ENCODE data around the gene PFKFB3. TPM values are rescaled to one million over a fixed set of nuclear protein-coding genes. Genes with fewer than 3 reads are reported as not detected.

PFKFB3 gene
- total RNA-seq, 1 donor from 2014 or later, result 64.5 TPM

DNA sequence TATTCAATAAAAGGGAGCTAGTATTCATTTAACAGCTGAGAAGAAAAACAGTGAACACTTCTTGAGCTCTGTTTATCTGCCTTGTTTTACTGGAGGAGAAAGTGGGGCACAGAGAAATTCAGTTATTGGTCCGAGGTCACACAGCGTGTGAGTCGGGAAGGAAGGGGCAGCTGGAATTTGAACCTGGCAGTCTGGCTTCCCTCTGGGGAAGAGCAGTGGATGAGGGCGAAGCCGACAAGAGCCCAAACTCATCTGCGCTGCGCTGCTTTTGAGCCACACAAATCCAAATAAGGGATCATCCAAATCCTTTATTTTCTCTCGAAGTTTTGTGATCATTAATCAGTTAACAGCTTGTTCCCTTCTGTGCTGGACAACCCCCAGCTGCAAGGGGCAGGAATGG, 23.7 kb upstream of the PFKFB3 start:
- Mint-ChIP-seq H3K9me3 (ENCODE audit: low read depth) (no peaks in the 10 kb centered on the region), H3K27ac (no peak overlapping the region), H3K27me3 (no peaks in the 10 kb centered on the region), H3K4me3 (ENCODE audit: low read depth) (no peak overlapping the region), H3K4me1 (ENCODE audit: low read depth) (no peaks in the 10 kb centered on the region), H3K36me3 (ENCODE audit: insufficient read depth) (no peaks in the 10 kb centered on the region)
- no peak for DNase-seq (ENCODE audit: low spot score, unreplicated experiment)
- TF ChIP-seq, protein P1, sequence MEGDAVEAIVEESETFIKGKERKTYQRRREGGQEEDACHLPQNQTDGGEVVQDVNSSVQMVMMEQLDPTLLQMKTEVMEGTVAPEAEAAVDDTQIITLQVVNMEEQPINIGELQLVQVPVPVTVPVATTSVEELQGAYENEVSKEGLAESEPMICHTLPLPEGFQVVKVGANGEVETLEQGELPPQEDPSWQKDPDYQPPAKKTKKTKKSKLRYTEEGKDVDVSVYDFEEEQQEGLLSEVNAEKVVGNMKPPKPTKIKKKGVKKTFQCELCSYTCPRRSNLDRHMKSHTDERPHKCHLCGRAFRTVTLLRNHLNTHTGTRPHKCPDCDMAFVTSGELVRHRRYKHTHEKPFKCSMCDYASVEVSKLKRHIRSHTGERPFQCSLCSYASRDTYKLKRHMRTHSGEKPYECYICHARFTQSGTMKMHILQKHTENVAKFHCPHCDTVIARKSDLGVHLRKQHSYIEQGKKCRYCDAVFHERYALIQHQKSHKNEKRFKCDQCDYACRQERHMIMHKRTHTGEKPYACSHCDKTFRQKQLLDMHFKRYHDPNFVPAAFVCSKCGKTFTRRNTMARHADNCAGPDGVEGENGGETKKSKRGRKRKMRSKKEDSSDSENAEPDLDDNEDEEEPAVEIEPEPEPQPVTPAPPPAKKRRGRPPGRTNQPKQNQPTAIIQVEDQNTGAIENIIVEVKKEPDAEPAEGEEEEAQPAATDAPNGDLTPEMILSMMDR (IDR thresholded peaks at IDR 0.05; ENCODE audit: unreplicated experiment), result no peak

DNA sequence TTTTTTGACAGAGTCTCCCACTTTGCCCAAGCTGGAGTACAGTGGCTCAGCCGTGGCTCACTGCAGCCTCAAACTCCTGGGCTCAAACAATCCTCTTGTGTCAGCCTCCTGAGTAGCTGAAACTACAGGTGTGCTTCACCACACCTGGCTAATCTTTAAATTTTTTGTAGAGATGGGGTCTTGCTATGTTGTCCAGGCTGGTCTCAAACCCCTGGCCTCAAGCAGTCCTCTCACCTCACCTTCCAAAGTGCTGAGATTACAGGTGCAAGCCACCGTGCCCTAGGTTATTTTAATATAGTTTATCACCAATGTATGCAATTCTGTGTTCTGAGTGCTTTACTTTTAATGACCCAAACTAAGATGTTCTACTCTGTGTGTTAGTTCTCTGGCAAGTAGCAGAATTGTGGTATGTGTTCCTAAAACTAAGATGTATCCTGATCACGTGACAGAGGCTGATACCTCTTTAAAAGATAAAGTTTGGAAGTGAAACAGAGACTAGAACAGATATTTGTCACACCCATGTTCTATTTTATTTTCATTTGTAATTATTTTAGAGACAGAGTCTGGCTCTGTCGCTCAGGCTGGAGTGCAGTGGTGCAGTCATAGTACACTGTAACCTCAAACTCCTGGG, 22.1 kb upstream of the PFKFB3 start:
- H3K27ac Mint-ChIP-seq, result no peak overlapping the region
- no peaks in the 10 kb centered on the region for H3K36me3 Mint-ChIP-seq (ENCODE audit: insufficient read depth)
- H3K27me3 Mint-ChIP-seq, result no peaks in the 10 kb centered on the region
- no peaks in the 10 kb centered on the region for H3K9me3 Mint-ChIP-seq (ENCODE audit: low read depth)
- TF ChIP-seq, protein P1 (IDR thresholded peaks at IDR 0.05; ENCODE audit: unreplicated experiment), result no peak
- no peak overlapping the region for H3K4me3 Mint-ChIP-seq (ENCODE audit: low read depth)
- DNase-seq (ENCODE audit: low spot score, unreplicated experiment), result no peak
- H3K4me1 Mint-ChIP-seq (ENCODE audit: low read depth), result no peaks in the 10 kb centered on the region

DNA sequence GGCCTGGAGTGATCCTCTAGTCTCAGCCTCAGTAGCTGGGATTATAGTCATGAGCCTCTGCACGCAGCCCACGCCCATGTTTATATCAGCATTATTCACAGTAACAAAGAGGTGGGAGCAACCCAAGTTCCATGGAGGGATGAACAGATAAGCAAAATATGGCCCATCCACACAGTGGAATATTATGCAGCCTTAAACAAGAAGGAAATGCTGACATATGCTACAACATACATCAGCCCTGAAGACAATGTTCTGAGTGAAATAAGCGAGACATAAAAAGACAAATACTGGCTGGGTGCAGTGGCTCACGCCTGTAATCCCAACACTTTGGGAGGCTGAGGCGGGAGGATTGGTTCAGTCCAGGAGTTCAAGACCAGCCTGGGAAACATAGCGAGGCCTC, 21.5 kb upstream of the PFKFB3 start:
- DNase-seq (ENCODE audit: low spot score, unreplicated experiment), result no peak
- H3K27ac Mint-ChIP-seq, result no peak overlapping the region
- no peaks in the 10 kb centered on the region for H3K4me1 Mint-ChIP-seq (ENCODE audit: low read depth)
- H3K27me3 Mint-ChIP-seq, result no peaks in the 10 kb centered on the region
- TF ChIP-seq, protein P1 (IDR thresholded peaks at IDR 0.05; ENCODE audit: unreplicated experiment), result no peak
- H3K4me3 Mint-ChIP-seq (ENCODE audit: low read depth), result no peak overlapping the region
- no peaks in the 10 kb centered on the region for H3K36me3 Mint-ChIP-seq (ENCODE audit: insufficient read depth)
- H3K9me3 Mint-ChIP-seq (ENCODE audit: low read depth), result no peaks in the 10 kb centered on the region

DNA sequence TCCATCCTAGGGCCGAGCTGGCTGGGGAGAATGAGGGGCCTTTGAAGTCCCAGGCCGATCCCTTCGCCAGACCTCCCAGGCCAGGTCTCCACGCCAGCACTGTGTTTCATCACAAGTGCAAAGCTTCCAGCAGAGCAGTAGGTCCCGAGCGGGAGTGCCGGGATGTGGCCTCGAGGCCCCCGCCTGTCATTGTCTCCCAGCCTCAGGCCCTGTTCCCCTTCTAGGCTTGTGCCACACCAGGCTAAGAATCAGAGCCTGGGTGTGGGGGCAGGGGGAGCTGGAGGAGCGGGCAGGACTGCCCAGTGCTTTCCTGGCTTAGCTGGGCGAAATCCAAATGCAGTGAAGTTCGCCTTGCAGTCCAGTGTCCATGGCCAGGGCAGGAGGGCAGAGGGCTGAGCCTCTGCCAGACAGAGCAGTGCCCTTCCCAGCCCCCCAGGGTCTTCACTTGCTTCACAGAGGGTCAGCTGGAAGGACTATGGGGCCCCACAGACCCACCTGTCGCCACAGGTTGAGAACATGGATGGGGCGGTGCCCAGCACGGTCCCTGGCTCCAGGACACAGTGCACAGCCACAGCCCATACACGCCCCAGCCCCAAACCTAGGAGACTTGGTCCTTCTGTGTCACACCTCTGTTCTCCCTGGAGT, 20.2 kb upstream of the PFKFB3 start:
- H3K9me3 Mint-ChIP-seq (ENCODE audit: low read depth), result no peaks in the 10 kb centered on the region
- H3K27ac Mint-ChIP-seq, result no peak overlapping the region
- TF ChIP-seq, protein P1 (IDR thresholded peaks at IDR 0.05; ENCODE audit: unreplicated experiment), result no peak
- no peaks in the 10 kb centered on the region for H3K27me3 Mint-ChIP-seq
- no peak for DNase-seq (ENCODE audit: low spot score, unreplicated experiment)
- H3K4me1 Mint-ChIP-seq (ENCODE audit: low read depth), result no peaks in the 10 kb centered on the region
- H3K36me3 Mint-ChIP-seq (ENCODE audit: insufficient read depth), result no peaks in the 10 kb centered on the region
- H3K4me3 Mint-ChIP-seq (ENCODE audit: low read depth), result no peak overlapping the region

GRCh38 chr10:6185039-6185716, 17.6 kb upstream of the PFKFB3 start:
- Mint-ChIP-seq H3K4me1 (ENCODE audit: low read depth) (no peaks in the 10 kb centered on the region), H3K9me3 (ENCODE audit: low read depth) (no peaks in the 10 kb centered on the region), H3K27ac (no peak overlapping the region), H3K36me3 (ENCODE audit: insufficient read depth) (no peaks in the 10 kb centered on the region), H3K4me3 (ENCODE audit: low read depth) (no peak overlapping the region), H3K27me3 (no peaks in the 10 kb centered on the region)
- TF ChIP-seq, protein P1 (IDR thresholded peaks at IDR 0.05; ENCODE audit: unreplicated experiment), result no peak
- no peak for DNase-seq (ENCODE audit: low spot score, unreplicated experiment)

All from progenitor cell of endocrine pancreas (in vitro differentiated cells).